Fibroblast of lung (primary cell): ENCODE data around the gene TTC1. TPM values are rescaled to one million over a fixed set of nuclear protein-coding genes. Genes with fewer than 3 reads are reported as not detected.

Source experiments
- DNase-seq, 2 donors: peaks; one replicate each; pipeline versions ENCODE4 v3.0.0 to v3.0.0-alpha.2; 2010; ENCODE audit warnings: low read depth in 2 of 2
- H2AFZ ChIP-seq: 2 replicates; pipeline ENCODE4 v1.5.1; 2012; ENCODE audit warnings: low read length, control low read depth, inconsistent platforms
- H3K27ac ChIP-seq: 2 replicates; pipeline ENCODE4 v1.5.1; 2011; ENCODE audit warnings: low read length, control low read depth; ENCODE audit not compliant: insufficient read depth
- H3K27me3 ChIP-seq: 2 replicates; pipeline ENCODE4 v1.5.1; 2011; ENCODE audit warnings: mild to moderate bottlenecking, low read length; ENCODE audit not compliant: control insufficient read depth, insufficient read depth
- H3K36me3 ChIP-seq: 2 replicates; pipeline ENCODE4 v1.5.1; 2011; ENCODE audit warnings: low read length; ENCODE audit not compliant: control insufficient read depth, insufficient read depth
- H3K4me1 ChIP-seq: 2 replicates; pipeline ENCODE4 v1.5.1; 2011; ENCODE audit warnings: low read length; ENCODE audit not compliant: control insufficient read depth, insufficient read depth; ENCODE audit errors: extremely low read depth
- H3K4me2 ChIP-seq: 2 replicates; pipeline ENCODE4 v1.5.1; 2011; ENCODE audit warnings: low read length, control low read depth; ENCODE audit not compliant: insufficient read depth; ENCODE audit errors: extremely low read depth
- H3K4me3 ChIP-seq, 4 experiments: fragments of 200-600 bp in 1 of 4; sonication (generic) in 1 of 4; replicated peaks in 1 of 4; 2 replicates each; pipeline ENCODE4 v1.5.1; 2011 to 2016; ENCODE audit warnings: low read length in 4 of 4, low read depth in 3 of 4, mild to moderate bottlenecking in 3 of 4, control low read depth in 2 of 4, inconsistent platforms in 1 of 4, mixed read lengths in 1 of 4; ENCODE audit not compliant: insufficient read depth in 1 of 4; ENCODE audit errors: control extremely low read depth in 1 of 4
- H3K79me2 ChIP-seq: 2 replicates; pipeline ENCODE4 v1.5.1; 2012; ENCODE audit warnings: mild to moderate bottlenecking, low read length, inconsistent platforms; ENCODE audit not compliant: control insufficient read depth, insufficient read depth
- H3K9ac ChIP-seq: 2 replicates; pipeline ENCODE4 v1.5.1; 2011; ENCODE audit warnings: mild to moderate bottlenecking, low read length, control low read depth; ENCODE audit not compliant: insufficient read depth
- H3K9me3 ChIP-seq: 2 replicates; pipeline ENCODE4 v1.5.1; 2012; ENCODE audit warnings: low read depth, low read length; ENCODE audit not compliant: control insufficient read depth, insufficient read depth
- H4K20me1 ChIP-seq: 2 replicates; pipeline ENCODE4 v1.5.1; 2011; ENCODE audit warnings: low read length; ENCODE audit not compliant: control insufficient read depth, insufficient read depth; ENCODE audit errors: extremely low read depth
- CTCF ChIP-seq, 2 donors: IDR thresholded peaks in 1 of 2; conservative IDR thresholded peaks in 1 of 2; 1 replicate in 1 of 2; 2 replicates in 1 of 2; pipeline ENCODE4 v1.5.1; 2011 to 2012; ENCODE audit warnings: low read length in 2 of 2, control low read depth in 1 of 2, inconsistent platforms in 1 of 2, low read depth in 1 of 2, mild to moderate bottlenecking in 1 of 2
- EZH2 ChIP-seq: IDR thresholded peaks from 2 replicates; pipeline ENCODE4 v1.5.1; 2012; ENCODE audit warnings: low read length, control low read depth, mild to moderate bottlenecking; ENCODE audit errors: missing control alignments
- polyA plus RNA-seq, 2 donors: library from polyadenylated mRNA; depleted of rRNA in 1 of 2; stranded (reverse) in 1 of 2; unstranded in 1 of 2; fragments of >200 nt; gene quantifications; 2 replicates each; pipeline ENCODE4 v1.2.1, GENCODE V29; 2011 to 2012; ENCODE audit warnings: missing spikeins in 1 of 2
- total RNA-seq: library from RNA; depleted of rRNA; stranded (reverse); fragments of >200 nt; gene quantifications from 2 replicates; pipeline ENCODE4 v1.2.1, GENCODE V29; 2014

TTC1 gene
- total and polyA plus RNA-seq, 2 donors (not counting 1 experiment from before 2014, with no cell fraction given) = 41.6 to 63.7 TPM

GRCh38 chr5:160083501-160083900, 74.6 kb downstream of the TTC1 start:
- H3K79me2 ChIP-seq = no peaks in the 10 kb centered on the region
- no peaks in the 10 kb centered on the region for H4K20me1 ChIP-seq
- H3K4me3 ChIP-seq = peak overlapping the region in 2 of 4 experiments; percentile 2 to 9
- peak overlapping the region; percentile 57 for H3K27ac ChIP-seq
- H3K27me3 ChIP-seq = no peaks in the 10 kb centered on the region
- H3K36me3 ChIP-seq = peaks cover 2% of the 10 kb centered on the region
- peak in 1 of 2 donors; percentile 74 for DNase-seq
- no peaks in the 10 kb centered on the region for H3K9me3 ChIP-seq
- TF ChIP-seq EZH2 = no peak
- TF ChIP-seq CTCF (conservative IDR thresholded peaks at IDR 0.05 in 1 of 2, IDR thresholded peaks at IDR 0.05 in 1 of 2; ENCODE audit: low read depth in 1 of 2, low read length in 2 of 2) = no peak
- H3K9ac ChIP-seq = no peak overlapping the region
- peak overlapping the region; percentile 85 for H3K4me2 ChIP-seq
- no peak overlapping the region for H2AFZ ChIP-seq
- H3K4me1 ChIP-seq = peaks cover 11% of the 10 kb centered on the region

- Histone ChIP-seq H3K4me3 (no peak overlapping the region), H4K20me1 (no peaks in the 10 kb centered on the region), H3K9me3 (no peaks in the 10 kb centered on the region), H3K4me1 (peaks cover 11% of the 10 kb centered on the region), H3K79me2 (no peaks in the 10 kb centered on the region), H2AFZ (no peak overlapping the region), H3K36me3 (no peaks in the 10 kb centered on the region), H3K27ac (no peak overlapping the region), H3K9ac (no peak overlapping the region), H3K4me2 (peak overlapping the region; percentile 8), H3K27me3 (no peaks in the 10 kb centered on the region)
- TF ChIP-seq EZH2 (no peak), CTCF (conservative IDR thresholded peaks at IDR 0.05 in 1 of 2, IDR thresholded peaks at IDR 0.05 in 1 of 2; ENCODE audit: low read depth in 1 of 2, low read length in 2 of 2) (no peak)
- no peak for DNase-seq
These were observed 75.2 kb downstream of the TTC1 start for GRCh38 chr5:160084144-160084543.

GRCh38 chr5:160087199-160087598, 78.3 kb downstream of the TTC1 start:
- H3K27ac ChIP-seq = no peak overlapping the region
- H3K79me2 ChIP-seq = no peaks in the 10 kb centered on the region
- H3K4me3 ChIP-seq = no peak overlapping the region
- peaks cover 11% of the 10 kb centered on the region for H3K4me1 ChIP-seq
- no peaks in the 10 kb centered on the region for H3K9me3 ChIP-seq
- no peaks in the 10 kb centered on the region for H3K36me3 ChIP-seq
- H3K9ac ChIP-seq = no peak overlapping the region
- no peaks in the 10 kb centered on the region for H4K20me1 ChIP-seq
- TF ChIP-seq EZH2 (no peak), CTCF (conservative IDR thresholded peaks at IDR 0.05 in 1 of 2, IDR thresholded peaks at IDR 0.05 in 1 of 2; ENCODE audit: low read depth in 1 of 2, low read length in 2 of 2) (no peak)
- DNase-seq = no peak
- no peaks in the 10 kb centered on the region for H3K27me3 ChIP-seq
- H3K4me2 ChIP-seq = no peak overlapping the region
- H2AFZ ChIP-seq = no peak overlapping the region
